LHCN-M2 (cell line): ENCODE measurements around the gene PRDM11. TPM values are rescaled to one million over a fixed set of nuclear protein-coding genes. Genes with fewer than 3 reads are reported as not detected.

ENCODE experiments used
- DNase-seq: peaks from one replicate; pipeline ENCODE4 v3.0.0-alpha.2; 2012; ENCODE audit warnings: low read depth
- total RNA-seq: library from RNA; depleted of rRNA; stranded (reverse); fragments of >200 nt; gene quantifications from 2 replicates; pipeline ENCODE4 v1.2.3, GENCODE V29; 2014

The PRDM11 gene
- total RNA-seq, 1 experiment from 2014 or later: 4.6 TPM

DNA sequence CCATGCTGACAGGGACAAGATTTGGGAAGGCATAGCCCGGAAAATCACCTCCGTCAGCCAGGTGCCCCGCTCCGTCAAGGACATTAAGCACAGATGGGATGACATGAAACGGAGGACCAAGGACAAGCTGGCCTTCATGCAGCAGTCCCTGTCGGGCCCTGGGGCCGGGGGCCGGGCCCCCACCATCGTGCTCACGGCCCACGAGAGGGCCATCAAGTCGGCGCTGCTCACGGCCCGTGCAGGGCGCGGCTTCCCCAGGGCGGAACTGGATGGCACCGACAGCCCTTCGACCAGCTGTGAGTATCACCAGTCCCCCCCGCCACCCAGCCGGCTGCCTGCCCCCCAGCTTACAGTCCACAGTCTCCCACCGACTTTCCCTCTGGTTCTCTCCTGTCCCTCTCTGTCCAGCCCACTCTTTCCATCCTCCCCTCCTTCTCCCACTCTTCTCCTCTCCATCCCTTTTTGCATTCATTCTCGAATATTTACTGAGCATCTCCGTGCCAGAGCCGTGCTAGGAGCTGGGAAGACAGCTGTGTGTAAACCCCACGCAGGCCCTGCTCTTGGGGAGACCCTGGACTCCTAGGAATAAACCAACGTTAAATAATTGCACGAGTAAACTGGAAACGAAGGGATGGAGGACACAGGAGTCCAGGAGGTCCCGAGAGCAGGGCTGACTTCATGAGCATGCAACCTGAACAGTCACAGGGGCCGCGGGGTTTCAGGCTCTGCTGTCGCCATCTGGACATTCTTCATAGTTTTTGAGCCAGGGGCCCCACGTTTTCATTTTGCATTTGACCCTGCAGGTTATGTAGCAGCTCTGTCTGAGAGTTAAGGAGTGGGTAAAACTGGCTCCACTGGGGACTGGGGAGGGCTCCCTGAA is 62.8 kb downstream of the PRDM11 start:
- DNase-seq: no peak

DNA sequence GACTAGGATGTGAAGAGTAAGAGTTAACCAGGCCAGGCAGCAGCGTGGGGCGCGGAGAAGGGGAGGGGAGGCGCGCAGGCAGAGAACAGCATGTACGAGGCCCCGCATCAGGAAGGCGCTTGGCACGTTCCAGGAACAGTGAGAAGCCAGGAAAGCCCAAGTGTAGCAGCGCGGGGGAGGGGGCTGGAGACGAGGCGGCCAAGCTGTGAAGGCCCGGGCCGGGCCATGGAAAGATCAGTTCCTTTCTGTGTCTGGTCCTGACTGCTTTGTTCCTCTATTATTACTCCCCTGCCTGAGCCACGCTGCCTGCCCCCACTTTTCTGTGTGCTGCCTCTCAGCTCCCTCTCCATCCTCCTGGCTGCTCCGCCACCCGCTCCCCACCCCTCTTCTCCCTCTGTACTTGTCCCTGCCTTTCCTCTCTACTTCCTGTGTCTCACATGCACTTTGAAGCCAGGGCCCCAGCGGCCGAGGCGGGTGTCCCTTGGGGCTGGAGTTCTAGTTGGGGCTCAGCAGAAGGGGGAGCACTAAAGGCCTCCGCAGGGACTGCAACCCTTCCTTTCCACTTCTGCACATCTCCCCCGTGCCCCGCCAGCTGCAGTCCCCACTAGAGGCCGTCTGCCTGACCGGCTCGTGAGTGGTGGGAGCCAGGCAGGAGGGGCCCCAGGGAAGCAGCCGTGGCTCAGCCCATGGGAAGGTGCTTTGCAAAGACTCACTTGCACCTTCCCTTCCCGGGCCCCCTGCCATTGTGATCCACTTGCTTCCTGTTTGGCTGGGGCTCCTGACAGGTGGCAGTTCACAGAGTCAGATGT is 63.7 kb downstream of the PRDM11 start:
- no peak for DNase-seq

DNA sequence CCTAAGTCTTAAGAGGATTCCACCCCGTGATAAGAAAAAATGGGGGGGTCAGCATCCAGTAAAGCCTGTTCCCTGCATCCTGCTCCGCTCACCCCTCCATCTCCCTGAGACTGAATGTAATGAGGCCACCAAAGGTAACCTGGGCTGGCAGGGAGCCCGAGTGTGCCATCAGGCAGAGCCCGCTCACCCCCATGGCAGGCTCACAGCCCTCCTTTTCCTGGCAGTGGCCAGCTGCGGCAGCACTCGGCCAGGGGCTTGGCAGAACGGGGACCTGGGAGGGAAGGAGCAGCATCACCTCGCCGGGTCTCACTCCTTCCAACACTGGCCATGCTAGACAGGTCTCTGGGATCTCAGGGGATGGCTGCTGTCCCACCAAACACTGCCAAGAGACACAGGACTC is 64.4 kb downstream of the PRDM11 start:
- no peak for DNase-seq

DNA sequence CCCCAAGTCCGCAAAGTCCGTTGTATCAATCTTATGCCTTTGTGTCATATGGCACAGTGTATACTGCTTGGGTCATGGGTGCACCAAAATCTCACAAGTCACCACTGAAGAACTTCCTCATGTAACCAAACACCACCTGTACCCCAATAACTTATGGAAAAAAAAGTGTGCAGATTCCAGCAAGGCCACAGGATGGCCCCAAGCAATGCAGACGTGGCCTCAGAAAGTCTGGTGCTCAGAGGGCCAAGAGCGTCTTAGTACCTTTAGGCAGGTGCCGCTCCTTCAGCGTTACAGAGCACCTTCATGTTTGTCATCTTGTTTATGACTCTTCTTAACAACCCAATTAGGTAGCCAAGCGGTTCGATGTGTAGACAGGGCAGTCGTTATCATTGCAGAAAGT is 65.3 kb downstream of the PRDM11 start:
- DNase-seq: no peak

DNA sequence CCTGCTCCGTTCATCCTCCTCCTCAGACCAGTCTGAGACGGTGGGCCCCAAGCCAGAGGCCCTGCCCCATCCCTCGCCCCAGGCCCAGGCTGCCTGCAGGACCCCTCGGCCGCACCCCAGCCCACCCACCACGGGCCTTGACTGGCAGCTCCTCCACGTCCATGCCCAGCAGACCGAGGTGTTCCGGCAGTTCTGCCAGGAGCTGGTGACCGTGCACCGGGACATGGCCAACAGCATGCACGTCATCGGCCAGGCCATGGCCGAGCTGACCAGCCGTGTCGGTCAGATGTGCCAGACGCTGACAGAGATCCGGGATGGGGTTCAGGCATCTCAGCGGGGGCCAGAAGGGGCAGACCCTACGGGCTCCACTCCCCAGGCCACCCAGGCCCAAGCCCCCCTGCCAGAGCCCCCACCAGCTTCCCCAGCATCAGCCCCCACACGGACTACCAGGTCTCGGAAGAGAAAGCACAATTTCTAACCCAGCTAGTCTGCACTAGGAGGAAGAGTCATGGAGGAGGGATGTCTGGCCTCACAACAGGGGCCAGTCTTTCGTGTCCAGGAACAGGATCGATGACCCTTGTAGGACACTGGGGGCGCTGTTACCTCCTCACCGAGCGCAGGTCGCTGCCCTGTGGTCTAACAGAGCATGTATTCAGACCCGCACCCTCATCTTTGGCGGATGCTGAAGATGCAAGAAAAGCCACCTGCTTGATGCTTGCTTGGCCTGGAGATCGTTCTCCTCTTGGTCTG is 66.3 kb downstream of the PRDM11 start:
- DNase-seq: no peak

DNA sequence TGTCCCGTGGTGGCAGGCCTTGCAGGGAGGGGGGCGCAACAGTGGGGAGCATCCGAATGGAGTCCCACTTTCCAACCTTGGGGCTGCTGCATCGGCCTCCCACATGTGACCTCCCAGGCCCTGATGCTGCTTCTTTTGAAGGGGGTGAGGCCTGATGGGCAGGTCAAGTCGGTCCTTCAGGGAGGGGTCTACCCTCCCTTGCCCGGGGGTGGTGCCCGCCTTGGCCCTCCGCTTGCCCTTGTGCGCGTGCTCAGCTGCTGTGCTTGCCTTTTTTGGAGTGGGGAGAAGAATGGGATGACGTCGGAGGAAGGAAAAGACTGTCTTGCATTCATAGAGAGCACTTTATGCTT is 66.9 kb downstream of the PRDM11 start:
- no peak for DNase-seq

DNA sequence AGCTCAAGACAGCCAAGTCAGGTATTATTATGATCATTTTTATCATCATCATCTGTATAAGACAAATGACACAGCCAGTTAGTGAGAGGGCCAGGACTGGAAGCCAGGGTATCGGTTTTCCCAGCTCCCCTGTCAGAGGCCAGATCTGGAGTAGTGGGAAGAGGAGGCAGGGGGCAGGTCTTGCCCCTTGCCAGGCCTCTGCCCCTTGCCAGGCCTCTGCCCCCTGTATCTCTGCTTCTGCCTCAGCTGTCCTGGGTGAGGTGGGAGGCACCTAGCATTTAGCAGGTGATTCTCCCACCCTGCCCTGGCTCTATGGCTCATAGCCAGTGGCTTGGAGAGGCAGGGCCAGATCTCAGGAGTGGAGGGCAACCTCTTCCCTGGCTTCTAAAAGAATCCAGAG is 67.3 kb downstream of the PRDM11 start:
- DNase-seq: no peak

DNA sequence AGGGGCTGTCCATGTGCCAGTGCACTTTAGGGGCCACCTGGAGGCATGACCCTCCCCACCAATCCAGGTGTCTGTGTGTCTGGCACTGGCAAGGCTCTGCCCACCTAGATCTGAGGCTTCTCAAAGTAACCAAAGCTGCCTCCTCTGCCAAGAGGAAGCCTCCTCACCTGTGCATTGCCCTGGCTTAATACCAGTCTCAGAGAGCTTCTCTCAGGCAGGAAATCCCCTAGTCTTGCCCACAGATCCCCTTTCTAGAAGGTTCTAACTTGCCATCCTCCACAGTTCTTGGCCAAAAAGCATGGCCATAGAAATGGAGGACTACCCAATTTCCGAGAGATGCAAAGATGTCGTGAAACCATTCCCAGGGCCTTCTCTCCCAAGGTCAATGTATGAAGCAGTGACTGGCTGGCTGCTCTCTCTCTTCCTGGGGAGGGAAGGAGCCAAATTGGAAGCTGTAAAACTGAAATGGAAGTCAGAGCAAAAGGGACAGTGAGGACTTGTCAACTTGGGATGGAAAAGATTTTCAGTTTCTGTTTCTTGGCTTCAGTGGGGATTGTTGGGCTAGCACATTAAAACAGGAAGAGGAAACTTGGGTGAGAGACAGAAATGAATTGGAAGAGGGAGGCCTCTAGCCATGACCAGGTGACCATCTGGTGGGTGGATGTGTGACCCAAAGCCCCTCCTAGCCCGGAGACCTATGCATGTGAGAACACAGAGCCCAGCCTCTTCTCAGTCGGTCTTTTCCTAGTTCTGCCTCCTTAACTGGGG is 68.8 kb downstream of the PRDM11 start:
- DNase-seq: no peak

DNA sequence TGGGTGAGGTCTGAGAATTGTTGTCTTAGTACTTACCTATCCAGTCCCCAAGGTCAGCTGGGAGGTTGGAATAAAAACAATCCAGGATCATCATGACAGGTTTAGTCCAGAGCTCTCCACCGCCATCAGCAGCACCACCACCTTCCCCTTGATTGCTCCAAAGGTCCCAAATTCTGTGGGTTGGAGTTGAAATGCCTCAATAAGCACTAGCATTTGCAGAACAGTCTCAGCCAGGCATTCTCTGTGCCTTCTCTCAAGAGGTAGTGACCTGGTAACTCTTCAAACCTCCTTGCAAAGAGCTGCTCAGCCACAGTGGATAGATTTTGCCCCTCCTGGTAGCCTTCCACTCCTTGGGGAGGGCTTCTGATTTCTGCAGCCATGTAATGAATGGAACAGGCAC is 69.6 kb downstream of the PRDM11 start:
- no peak for DNase-seq

DNA sequence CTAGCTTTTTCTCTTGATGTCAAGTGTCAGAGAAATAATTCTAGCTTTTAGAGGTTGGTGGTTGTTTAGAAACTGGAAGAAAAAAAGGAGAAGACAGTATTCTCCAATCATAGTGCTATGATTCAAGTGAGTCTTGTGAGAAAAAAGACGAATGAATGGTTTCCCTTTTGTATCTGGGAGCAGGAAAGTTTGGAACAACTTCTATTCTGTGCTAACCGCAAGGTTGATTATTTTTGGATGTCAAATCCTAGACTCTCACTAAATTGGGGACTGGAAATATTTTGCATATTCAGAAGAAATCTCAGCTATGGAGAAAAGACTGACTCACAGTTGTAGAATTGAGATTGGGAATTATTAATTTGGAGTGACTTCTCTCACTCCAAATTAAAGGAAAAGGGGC is 70.5 kb downstream of the PRDM11 start:
- no peak for DNase-seq

DNA sequence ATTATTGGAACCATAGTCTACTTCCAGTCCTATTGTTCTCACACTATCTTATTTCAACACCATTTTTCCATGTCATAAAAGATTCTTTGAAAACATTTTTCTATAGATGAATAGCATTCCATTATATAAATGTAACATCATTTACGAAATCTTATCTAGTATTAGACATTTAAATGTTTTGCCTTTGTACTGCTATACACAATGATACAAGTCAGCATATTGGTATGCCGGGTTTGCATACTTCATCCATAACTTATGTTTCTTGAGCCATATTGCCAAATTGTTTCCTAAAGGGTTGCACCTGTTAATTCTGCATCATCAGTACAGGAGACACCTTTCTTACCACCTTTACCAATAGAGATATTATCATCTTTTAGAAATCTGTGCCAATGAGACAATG is 71.6 kb downstream of the PRDM11 start:
- DNase-seq: no peak

DNA sequence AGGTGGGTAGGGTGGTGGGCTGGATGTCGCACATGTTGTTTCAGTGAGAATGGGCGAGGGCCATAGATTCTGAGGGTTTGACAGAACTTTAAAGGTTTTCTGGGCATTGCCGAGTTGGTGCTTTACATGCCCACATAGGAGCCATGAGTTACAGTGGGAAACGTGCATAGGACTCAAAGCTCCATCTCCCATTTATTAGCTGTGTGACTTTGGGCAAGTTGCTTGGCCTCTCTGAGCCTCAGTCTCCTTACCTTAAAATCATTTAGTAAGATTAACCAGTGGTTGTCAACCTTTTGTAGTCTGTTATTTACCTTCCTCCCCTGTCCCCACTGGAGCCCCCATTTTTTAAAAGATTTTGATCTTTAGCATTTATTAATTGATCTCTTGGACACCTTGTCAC is 72.3 kb downstream of the PRDM11 start:
- DNase-seq: no peak

DNA sequence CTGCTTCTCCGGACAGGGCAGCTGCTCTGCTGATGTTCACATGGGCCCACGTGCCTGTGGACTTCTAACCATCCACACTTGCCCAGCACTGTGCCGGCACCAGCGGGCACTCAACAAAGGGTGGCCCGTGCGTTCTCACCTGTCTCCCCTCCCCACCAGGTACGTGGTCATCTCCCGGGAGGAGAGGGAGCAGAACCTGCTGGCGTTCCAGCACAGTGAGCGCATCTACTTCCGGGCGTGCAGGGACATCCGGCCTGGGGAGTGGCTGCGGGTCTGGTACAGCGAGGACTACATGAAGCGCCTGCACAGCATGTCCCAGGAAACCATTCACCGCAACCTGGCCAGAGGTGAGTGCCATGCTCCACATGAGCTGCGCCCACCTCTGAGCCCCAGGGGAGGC is 73.0 kb downstream of the PRDM11 start:
- no peak for DNase-seq

DNA sequence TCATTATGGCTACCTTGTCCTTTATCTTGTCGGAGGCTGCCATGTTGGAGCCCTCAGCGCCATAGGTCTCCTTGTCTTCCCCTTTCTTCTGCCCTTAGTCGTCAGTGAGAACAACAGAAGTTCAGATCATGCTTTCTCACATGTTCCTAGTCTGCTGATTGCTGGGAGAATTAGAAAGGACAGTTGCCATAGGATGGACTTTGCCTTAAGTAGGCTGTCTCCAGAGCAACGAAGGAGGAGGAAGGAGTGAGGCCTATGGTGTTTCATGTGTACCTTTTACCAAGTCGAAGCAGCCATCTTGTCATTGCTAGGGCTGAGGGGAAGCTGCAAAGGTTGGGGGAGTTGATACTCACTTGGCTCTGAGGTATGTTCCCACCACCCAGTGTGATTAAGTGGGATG is 77.1 kb downstream of the PRDM11 start:
- DNase-seq: no peak

DNA sequence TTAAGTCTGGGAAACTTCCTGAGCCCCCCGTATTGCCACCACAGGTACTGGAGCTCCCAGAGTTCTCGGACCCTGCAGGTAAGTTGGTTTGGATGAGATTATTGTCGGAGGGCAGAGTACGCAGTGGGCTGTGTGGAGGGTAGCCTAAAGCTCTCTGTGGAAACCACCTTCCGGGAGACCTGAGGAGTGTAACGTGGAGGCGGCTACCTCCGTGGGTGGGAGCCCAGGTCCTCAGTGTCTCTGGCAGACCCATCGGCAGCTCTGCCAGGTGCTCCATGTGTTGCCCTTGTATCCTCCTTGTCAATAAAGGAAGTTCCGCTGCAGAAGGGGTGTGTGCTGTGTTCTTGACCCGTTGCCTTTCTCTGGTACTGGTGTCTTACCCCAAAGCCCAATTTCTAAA is 78.3 kb downstream of the PRDM11 start:
- no peak for DNase-seq

DNA sequence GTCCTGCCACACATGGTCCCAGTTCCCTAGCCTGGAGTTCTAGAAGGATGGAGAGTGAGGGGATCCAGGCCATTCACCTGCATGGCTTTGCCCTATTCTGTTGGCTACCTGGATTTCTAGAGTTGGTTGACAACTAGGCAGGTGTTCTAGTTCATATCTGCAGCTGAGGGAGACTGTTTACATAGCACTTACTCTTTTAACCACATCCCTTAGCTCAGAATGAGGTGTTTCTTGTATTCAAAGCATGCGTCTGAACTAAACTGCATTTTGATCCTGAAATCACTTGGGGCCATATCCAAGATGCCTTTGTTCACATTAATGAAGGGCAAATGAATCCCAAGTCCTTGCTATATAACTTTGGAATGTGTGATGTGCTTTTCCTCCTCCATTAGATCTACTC is 78.8 kb downstream of the PRDM11 start:
- no peak for DNase-seq

DNA sequence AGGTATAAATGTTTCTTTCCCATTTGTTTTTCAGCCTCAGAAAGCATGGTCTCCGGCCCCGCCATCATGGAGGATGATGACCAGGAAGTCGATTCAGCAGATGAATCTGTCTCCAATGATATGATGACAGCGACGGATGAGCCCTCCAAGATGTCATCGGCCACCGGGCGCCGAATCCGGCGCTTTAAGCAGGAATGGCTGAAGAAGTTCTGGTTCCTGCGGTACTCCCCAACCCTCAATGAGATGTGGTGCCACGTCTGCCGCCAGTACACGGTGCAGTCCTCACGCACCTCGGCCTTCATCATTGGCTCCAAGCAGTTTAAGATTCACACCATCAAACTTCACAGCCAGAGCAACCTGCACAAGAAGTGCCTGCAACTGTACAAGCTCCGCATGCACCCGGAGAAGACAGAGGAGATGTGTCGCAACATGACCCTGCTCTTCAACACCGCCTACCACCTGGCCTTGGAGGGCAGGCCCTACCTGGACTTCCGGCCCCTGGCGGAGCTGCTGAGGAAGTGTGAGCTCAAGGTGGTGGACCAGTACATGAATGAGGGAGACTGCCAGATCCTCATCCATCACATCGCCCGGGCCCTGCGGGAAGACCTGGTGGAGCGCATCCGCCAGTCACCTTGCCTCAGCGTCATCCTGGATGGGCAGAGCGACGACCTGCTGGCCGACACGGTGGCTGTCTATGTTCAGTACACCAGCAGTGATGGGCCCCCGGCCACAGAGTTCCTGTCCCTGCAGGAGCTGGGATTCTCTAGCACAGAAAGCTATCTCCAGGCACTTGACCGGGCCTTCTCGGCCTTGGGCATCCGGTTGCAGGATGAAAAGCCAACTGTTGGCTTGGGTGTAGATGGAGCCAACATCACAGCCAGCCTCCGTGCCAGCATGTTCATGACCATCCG is 79.8 kb downstream of the PRDM11 start:
- no peak for DNase-seq

DNA sequence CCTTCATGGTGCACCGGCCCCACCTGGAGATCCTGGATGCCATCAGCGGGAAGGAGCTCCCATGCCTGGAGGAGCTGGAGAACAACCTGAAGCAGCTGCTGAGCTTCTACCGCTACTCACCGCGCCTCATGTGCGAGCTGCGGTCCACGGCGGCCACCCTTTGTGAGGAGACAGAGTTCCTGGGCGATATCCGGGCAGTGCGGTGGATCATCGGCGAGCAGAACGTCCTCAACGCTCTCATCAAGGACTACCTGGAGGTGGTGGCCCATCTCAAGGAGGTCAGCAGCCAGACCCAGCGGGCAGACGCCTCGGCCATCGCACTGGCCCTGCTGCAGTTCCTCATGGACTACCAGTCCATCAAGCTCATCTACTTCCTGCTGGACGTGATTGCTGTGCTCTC is 80.5 kb downstream of the PRDM11 start:
- DNase-seq: no peak

DNA sequence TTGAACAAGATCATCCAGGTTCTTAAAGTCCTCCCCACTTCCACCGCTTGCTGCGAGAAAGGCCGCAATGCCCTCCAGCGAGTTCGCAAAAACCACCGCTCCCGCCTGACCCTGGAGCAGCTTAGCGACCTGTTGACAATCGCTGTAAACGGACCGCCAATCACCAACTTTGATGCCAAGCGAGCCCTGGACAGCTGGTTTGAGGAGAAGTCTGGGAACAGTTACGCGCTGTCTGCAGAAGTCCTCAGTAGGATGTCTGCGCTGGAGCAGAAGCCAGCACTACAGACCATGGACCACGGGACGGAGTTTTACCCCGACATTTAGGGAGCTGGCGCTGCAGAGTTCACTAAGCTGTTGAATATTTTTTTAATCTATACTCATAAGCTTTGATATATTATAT is 81.4 kb downstream of the PRDM11 start:
- DNase-seq: no peak

DNA sequence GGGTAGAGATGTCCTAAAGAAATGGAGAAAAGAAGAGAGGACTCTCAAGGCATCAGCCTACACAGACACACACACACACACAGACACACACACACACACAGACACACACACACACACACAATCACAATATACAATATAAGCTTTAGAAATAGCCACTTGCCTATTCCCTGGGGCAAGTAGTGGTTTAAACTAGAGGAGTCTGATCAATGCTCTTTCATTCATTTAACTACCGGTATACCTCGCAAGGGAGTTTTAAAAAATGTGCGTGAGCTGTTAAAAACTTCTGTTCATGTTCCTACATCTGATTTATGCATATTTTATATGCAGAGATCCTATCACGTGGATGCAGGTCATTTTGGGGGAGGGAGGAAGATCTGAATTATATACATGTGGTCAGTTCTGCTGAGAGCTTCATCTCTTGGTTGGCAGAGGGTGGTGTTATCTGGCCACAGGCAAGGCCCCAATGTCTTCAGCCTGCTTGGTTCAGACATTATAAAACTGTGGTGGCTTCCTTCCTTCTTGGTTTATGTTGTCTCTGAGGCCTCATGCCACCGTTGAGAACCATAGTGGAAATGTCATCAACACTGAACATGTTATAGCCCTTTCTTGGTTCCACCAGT is 83.1 kb downstream of the PRDM11 start:
- DNase-seq: no peak
